Keratinocyte (primary cell): Measurements from ENCODE around the gene EXOC4. TPM values are rescaled to one million over a fixed set of nuclear protein-coding genes. Genes with fewer than 3 reads are reported as not detected.

Experiments used
- DNase-seq: peaks from one replicate; pipeline ENCODE4 v3.0.0-alpha.2; 2011; ENCODE audit warnings: low read depth, missing footprints, low spot score
- FAIRE-seq: peaks from 2 replicates; lab custom pipeline; 2011; peaks lifted over from hg19 to GRCh38; lab: Jason Lieb, UNC
- H2AFZ ChIP-seq: 2 replicates; pipeline ENCODE4 v1.6.0; 2012; ENCODE audit warnings: low read length, control low read depth, inconsistent platforms; ENCODE audit not compliant: control insufficient read depth
- H3K27ac ChIP-seq: 2 replicates; pipeline ENCODE4 v1.5.1; 2011; ENCODE audit warnings: low read length; ENCODE audit not compliant: control insufficient read depth, insufficient read depth
- H3K27me3 ChIP-seq: 3 replicates; pipeline ENCODE4 v1.6.0; 2011; ENCODE audit warnings: low read length; ENCODE audit not compliant: control insufficient read depth, insufficient read depth; ENCODE audit errors: extremely low read depth
- H3K36me3 ChIP-seq, 2 experiments: 2 replicates in 1 of 2; 3 replicates in 1 of 2; pipeline ENCODE4 v1.5.1; 2011; ENCODE audit warnings: low read length in 2 of 2, mild to moderate bottlenecking in 1 of 2; ENCODE audit not compliant: control insufficient read depth in 2 of 2, insufficient read depth in 2 of 2; ENCODE audit errors: extremely low read depth in 1 of 2
- H3K4me1 ChIP-seq: 3 replicates; pipeline ENCODE4 v1.5.1; 2011; ENCODE audit warnings: low read length; ENCODE audit not compliant: control insufficient read depth, insufficient read depth; ENCODE audit errors: extremely low read depth
- H3K4me2 ChIP-seq: 3 replicates; pipeline ENCODE4 v1.6.0; 2011; ENCODE audit warnings: low read depth, low read length; ENCODE audit not compliant: control insufficient read depth, insufficient read depth; ENCODE audit errors: extremely low read depth
- H3K4me3 ChIP-seq, 3 experiments: fragments of 200-600 bp in 1 of 3; sonication (generic) in 1 of 3; 2 replicates in 2 of 3; 3 replicates in 1 of 3; pipeline ENCODE4 v1.5.1; 2011 to 2016; ENCODE audit warnings: low read length in 3 of 3, mild to moderate bottlenecking in 3 of 3, control low read depth in 2 of 3, inconsistent platforms in 1 of 3, low read depth in 1 of 3, mixed read lengths in 1 of 3, mixed run types in 1 of 3, moderate library complexity in 1 of 3; ENCODE audit not compliant: control insufficient read depth in 2 of 3, insufficient read depth in 2 of 3; ENCODE audit errors: extremely low read depth in 1 of 3
- H3K79me2 ChIP-seq: 2 replicates; pipeline ENCODE4 v1.6.0; 2012; ENCODE audit warnings: low read length; ENCODE audit not compliant: control insufficient read depth, insufficient read depth
- H3K9ac ChIP-seq: 3 replicates; pipeline ENCODE4 v1.6.0; 2011; ENCODE audit warnings: low read length; ENCODE audit not compliant: control insufficient read depth, insufficient read depth; ENCODE audit errors: extremely low read depth
- H3K9me1 ChIP-seq: 3 replicates; pipeline ENCODE4 v1.6.0; 2011; ENCODE audit warnings: low read length; ENCODE audit not compliant: control insufficient read depth, insufficient read depth; ENCODE audit errors: extremely low read depth
- H3K9me3 ChIP-seq: 2 replicates; pipeline ENCODE4 v1.5.1; 2012; ENCODE audit warnings: low read depth, low read length; ENCODE audit not compliant: control insufficient read depth
- H4K20me1 ChIP-seq: 3 replicates; pipeline ENCODE4 v1.6.0; 2011; ENCODE audit warnings: low read length; ENCODE audit not compliant: control insufficient read depth, insufficient read depth; ENCODE audit errors: extremely low read depth
- EZH2 ChIP-seq: IDR thresholded peaks from one replicate; pipeline ENCODE4 v1.6.1; 2012; ENCODE audit warnings: inconsistent platforms, mild to moderate bottlenecking, low read length, moderate library complexity
- dilution Hi-C: fragments of 300-500 bp; cut with MboI; formaldehyde crosslinking; loops from one replicate; pipeline ENCODE4 v1.7.0; 2020; ENCODE audit warnings: low sequenced_read_pairs; ENCODE audit not compliant: extremely low pct_ligation_motif_present
- polyA plus RNA-seq, 5 experiments: library from polyadenylated mRNA; depleted of rRNA in 3 of 5; stranded (reverse) in 3 of 5; stranded (forward) in 1 of 5; unstranded in 1 of 5; fragments of >200 nt; gene quantifications; 1 replicate in 1 of 5; 2 replicates in 3 of 5; 3 replicates in 1 of 5; pipeline versions ENCODE4 v1.2.1 to v1.2.3, GENCODE V29; 2011 to 2012; ENCODE audit warnings: missing spikeins in 2 of 5, low read depth in 1 of 5, low replicate concordance in 1 of 5
- TF ChIP-seq, protein P1 (sequence below), 3 experiments: IDR thresholded peaks in 1 of 3; conservative IDR thresholded peaks in 1 of 3; optimal IDR thresholded peaks in 1 of 3; 2 replicates in 2 of 3; 3 replicates in 1 of 3; pipeline versions ENCODE3 to v1.5.1; 2011; ENCODE audit warnings: low read length in 3 of 3, mild to moderate bottlenecking in 3 of 3, moderate library complexity in 2 of 3, control low read depth in 1 of 3, inconsistent platforms in 1 of 3; ENCODE audit not compliant: insufficient read depth in 2 of 3; ENCODE audit errors: extremely low read depth in 1 of 3

The EXOC4 gene
- polyA plus RNA-seq, 1 donor (not counting 4 experiments of a cell fraction or from before 2014, with no cell fraction given): 52.6 TPM

GRCh38 chr7:133520248-133520647 lies 267.4 kb downstream of the EXOC4 start:
- no peaks in the 10 kb centered on the region for H3K79me2 ChIP-seq
- no peak for TF ChIP-seq EZH2
- TF ChIP-seq, protein P1, sequence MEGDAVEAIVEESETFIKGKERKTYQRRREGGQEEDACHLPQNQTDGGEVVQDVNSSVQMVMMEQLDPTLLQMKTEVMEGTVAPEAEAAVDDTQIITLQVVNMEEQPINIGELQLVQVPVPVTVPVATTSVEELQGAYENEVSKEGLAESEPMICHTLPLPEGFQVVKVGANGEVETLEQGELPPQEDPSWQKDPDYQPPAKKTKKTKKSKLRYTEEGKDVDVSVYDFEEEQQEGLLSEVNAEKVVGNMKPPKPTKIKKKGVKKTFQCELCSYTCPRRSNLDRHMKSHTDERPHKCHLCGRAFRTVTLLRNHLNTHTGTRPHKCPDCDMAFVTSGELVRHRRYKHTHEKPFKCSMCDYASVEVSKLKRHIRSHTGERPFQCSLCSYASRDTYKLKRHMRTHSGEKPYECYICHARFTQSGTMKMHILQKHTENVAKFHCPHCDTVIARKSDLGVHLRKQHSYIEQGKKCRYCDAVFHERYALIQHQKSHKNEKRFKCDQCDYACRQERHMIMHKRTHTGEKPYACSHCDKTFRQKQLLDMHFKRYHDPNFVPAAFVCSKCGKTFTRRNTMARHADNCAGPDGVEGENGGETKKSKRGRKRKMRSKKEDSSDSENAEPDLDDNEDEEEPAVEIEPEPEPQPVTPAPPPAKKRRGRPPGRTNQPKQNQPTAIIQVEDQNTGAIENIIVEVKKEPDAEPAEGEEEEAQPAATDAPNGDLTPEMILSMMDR (optimal IDR thresholded peaks at IDR 0.05 in 1 of 3, IDR thresholded peaks at IDR 0.05 in 1 of 3, conservative IDR thresholded peaks at IDR 0.05 in 1 of 3; ENCODE audit: extremely low read depth in 1 of 3, insufficient read depth in 2 of 3, low read length in 3 of 3): no peak
- H3K27ac ChIP-seq: no peak overlapping the region
- H3K27me3 ChIP-seq: no peaks in the 10 kb centered on the region
- no peak overlapping the region for H3K9ac ChIP-seq
- dilution Hi-C loops: no loop called here
- H3K9me3 ChIP-seq: no peaks in the 10 kb centered on the region
- no peak overlapping the region for H2AFZ ChIP-seq
- H3K9me1 ChIP-seq: no peaks in the 10 kb centered on the region
- no peak overlapping the region for H3K4me2 ChIP-seq
- DNase-seq (no peak), FAIRE-seq (no peak)
- no peaks in the 10 kb centered on the region for H4K20me1 ChIP-seq
- no peaks in the 10 kb centered on the region for H3K4me1 ChIP-seq
- H3K4me3 ChIP-seq: no peak overlapping the region
- H3K36me3 ChIP-seq: no peaks in the 10 kb centered on the region

GRCh38 chr7:133522501-133522900 lies 269.6 kb downstream of the EXOC4 start:
- TF ChIP-seq EZH2: no peak
- TF ChIP-seq, protein P1 (optimal IDR thresholded peaks at IDR 0.05 in 1 of 3, IDR thresholded peaks at IDR 0.05 in 1 of 3, conservative IDR thresholded peaks at IDR 0.05 in 1 of 3; ENCODE audit: extremely low read depth in 1 of 3, insufficient read depth in 2 of 3, low read length in 3 of 3): no peak
- dilution Hi-C loops: no loop called here
- H3K9ac ChIP-seq: no peak overlapping the region

More at GRCh38 chr7:133522501-133522900, 269.6 kb downstream of the EXOC4 start:
- H3K27me3 ChIP-seq: no peaks in the 10 kb centered on the region
- H4K20me1 ChIP-seq: no peaks in the 10 kb centered on the region
- H3K4me1 ChIP-seq: no peaks in the 10 kb centered on the region
- no peaks in the 10 kb centered on the region for H3K9me3 ChIP-seq
- DNase-seq: no peak
- no peak overlapping the region for H3K27ac ChIP-seq
- no peak for FAIRE-seq
- H3K4me2 ChIP-seq: no peak overlapping the region
- no peaks in the 10 kb centered on the region for H3K79me2 ChIP-seq
- H3K36me3 ChIP-seq: no peaks in the 10 kb centered on the region
- H3K4me3 ChIP-seq: no peak overlapping the region
- H3K9me1 ChIP-seq: no peaks in the 10 kb centered on the region
- no peak overlapping the region for H2AFZ ChIP-seq
